Measurements from ENCODE around the gene ACSS3. TPM values are rescaled to one million over a fixed set of nuclear protein-coding genes. Genes with fewer than 3 reads are reported as not detected.

Gene ACSS3, protein sequence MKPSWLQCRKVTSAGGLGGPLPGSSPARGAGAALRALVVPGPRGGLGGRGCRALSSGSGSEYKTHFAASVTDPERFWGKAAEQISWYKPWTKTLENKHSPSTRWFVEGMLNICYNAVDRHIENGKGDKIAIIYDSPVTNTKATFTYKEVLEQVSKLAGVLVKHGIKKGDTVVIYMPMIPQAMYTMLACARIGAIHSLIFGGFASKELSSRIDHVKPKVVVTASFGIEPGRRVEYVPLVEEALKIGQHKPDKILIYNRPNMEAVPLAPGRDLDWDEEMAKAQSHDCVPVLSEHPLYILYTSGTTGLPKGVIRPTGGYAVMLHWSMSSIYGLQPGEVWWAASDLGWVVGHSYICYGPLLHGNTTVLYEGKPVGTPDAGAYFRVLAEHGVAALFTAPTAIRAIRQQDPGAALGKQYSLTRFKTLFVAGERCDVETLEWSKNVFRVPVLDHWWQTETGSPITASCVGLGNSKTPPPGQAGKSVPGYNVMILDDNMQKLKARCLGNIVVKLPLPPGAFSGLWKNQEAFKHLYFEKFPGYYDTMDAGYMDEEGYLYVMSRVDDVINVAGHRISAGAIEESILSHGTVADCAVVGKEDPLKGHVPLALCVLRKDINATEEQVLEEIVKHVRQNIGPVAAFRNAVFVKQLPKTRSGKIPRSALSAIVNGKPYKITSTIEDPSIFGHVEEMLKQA
- total RNA-seq (2022), result 0.70 and 0.95 TPM in 2 replicates
- percentile 20 among the genes with signal in this experiment for Bru-seq, nascent RNA
- BruChase-seq, experiment 1, labeled RNA remaining after a 2-hour chase, result percentile 16 among the genes with signal in this experiment
- percentile 17 among the genes with signal in this experiment for BruChase-seq, experiment 2, labeled RNA remaining after a 6-hour chase
- long read RNA-seq, result 0 reads

- H3K9me3 ChIP-seq, result no peaks in the 10 kb centered on the region
- Mint-ChIP-seq H3K4me3 (ENCODE audit: unreplicated experiment) (no peak within 1 kb of the TSS), H3K27ac (ENCODE audit: unreplicated experiment) (no peak within 1 kb of the TSS), H3K4me1 (ENCODE audit: low read depth, unreplicated experiment) (peaks cover 17% of the 10 kb centered on the region), H3K36me3 (ENCODE audit: insufficient read depth, unreplicated experiment) (no peaks in the 10 kb centered on the region), H3K9me3 (ENCODE audit: unreplicated experiment) (no peaks in the 10 kb centered on the region), H3K27me3 (ENCODE audit: insufficient read depth, unreplicated experiment) (no peaks in the 10 kb centered on the region)
- BruUV-seq (replicated peaks), result no TSS peak
- H3K36me3 ChIP-seq (ENCODE audit: control insufficient read depth, insufficient read depth, low read length), result no peaks in the 10 kb centered on the region
- no peak for DNase-seq
- intact Hi-C loops (cut with micrococcal nuclease; ENCODE audit: unreplicated experiment), result no loop called here
- H3K4me1 ChIP-seq, result no peaks in the 10 kb centered on the region
- H3K4me3 ChIP-seq (ENCODE audit: low read depth, low read length), result no peak within 1 kb of the TSS
- POLR2A ChIA-PET, result no interaction called here
- no peaks in the 10 kb centered on the region for H3K27me3 ChIP-seq (replicated peaks; ENCODE audit: control insufficient read depth, insufficient read depth, low read length)
- CTCF ChIA-PET, result no interaction called here
- TF ChIP-seq CTCF (IDR thresholded peaks at IDR 0.05; ENCODE audit: insufficient read depth in 1 of 2, low read depth in 1 of 2, low read length in 1 of 2, severe bottlenecking in 1 of 2, unreplicated experiment in 1 of 2), result no peak
These were observed at the start of gene ACSS3 for GRCh38 chr12:81077686-81078441. Gene ACSS3 (plus strand): TSS chr12:81078079. CDS start chr12:81078121, 42 bp downstream.

DNA sequence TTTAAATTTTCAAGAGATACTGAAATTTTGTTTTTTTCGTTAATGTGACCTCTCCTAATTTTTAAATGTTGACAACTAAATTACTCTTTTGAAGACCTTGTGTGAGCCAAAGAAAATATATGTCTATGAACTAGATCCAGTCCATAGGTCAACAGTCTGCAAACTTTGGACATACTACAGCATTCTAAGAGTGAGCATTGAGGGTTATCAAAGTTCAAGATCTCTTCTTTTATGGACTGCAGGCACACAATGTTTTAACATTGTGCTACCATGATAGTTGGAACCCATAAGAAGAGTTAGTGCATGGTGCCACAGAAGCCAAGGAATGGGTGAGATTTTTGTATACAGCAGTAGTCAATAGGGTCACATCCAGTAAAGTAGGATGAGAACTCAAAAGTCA is 43.0 kb upstream of the ACSS3 start:
- ChIA-PET POLR2A (no interaction called here), CTCF (no interaction called here)
- BruUV-seq (replicated peaks), result no TSS peak
- no peaks in the 10 kb centered on the region for H3K9me3 Mint-ChIP-seq (ENCODE audit: unreplicated experiment)
- Histone ChIP-seq H3K4me1 (peaks cover 7% of the 10 kb centered on the region; the same call in 1 of the 2 replicates), H3K36me3 (ENCODE audit: control insufficient read depth, insufficient read depth, low read length) (no peaks in the 10 kb centered on the region), H3K9me3 (no peaks in the 10 kb centered on the region), H3K27me3 (replicated peaks; ENCODE audit: control insufficient read depth, insufficient read depth, low read length) (no peaks in the 10 kb centered on the region), H3K4me3 (ENCODE audit: low read depth, low read length) (no peak overlapping the region)
- H3K4me1 Mint-ChIP-seq (ENCODE audit: low read depth, unreplicated experiment), result no peaks in the 10 kb centered on the region
- no peaks in the 10 kb centered on the region for H3K36me3 Mint-ChIP-seq (ENCODE audit: insufficient read depth, unreplicated experiment)
- H3K27ac Mint-ChIP-seq (ENCODE audit: unreplicated experiment), result no peak overlapping the region
- H3K4me3 Mint-ChIP-seq (ENCODE audit: unreplicated experiment), result no peak overlapping the region
- intact Hi-C loops (cut with micrococcal nuclease; ENCODE audit: unreplicated experiment), result no loop called here
- H3K27me3 Mint-ChIP-seq (ENCODE audit: insufficient read depth, unreplicated experiment), result no peaks in the 10 kb centered on the region
- TF ChIP-seq CTCF (IDR thresholded peaks at IDR 0.05; ENCODE audit: insufficient read depth in 1 of 2, low read depth in 1 of 2, low read length in 1 of 2, severe bottlenecking in 1 of 2, unreplicated experiment in 1 of 2), result no peak
- no peak for DNase-seq

DNA sequence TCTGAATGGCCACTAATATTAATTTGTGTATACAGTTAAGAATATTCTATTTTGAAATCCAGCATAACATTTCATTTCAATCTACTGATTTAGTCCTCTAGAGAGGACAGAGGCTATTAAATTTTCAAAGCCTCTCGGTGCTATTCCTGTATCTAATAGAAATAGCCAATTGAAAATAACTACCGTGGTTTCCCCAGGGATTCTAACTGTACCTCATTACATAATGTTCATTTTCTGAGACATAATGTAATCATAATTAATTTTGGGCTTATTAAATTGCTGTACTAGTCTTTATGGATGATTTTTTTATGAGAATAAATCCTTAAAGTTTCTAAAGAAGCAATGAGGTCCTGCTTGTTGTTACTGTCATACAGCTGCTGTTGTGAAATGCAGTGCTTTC is 38.6 kb upstream of the ACSS3 start:
- Histone ChIP-seq H3K9me3 (no peaks in the 10 kb centered on the region), H3K4me3 (ENCODE audit: low read depth, low read length) (no peak overlapping the region), H3K4me1 (peaks cover 7% of the 10 kb centered on the region; the same call in 1 of the 2 replicates), H3K27me3 (replicated peaks; ENCODE audit: control insufficient read depth, insufficient read depth, low read length) (no peaks in the 10 kb centered on the region), H3K36me3 (ENCODE audit: control insufficient read depth, insufficient read depth, low read length) (no peaks in the 10 kb centered on the region)
- no peak for DNase-seq
- Mint-ChIP-seq H3K27me3 (ENCODE audit: insufficient read depth, unreplicated experiment) (no peaks in the 10 kb centered on the region), H3K4me1 (ENCODE audit: low read depth, unreplicated experiment) (no peaks in the 10 kb centered on the region), H3K9me3 (ENCODE audit: unreplicated experiment) (no peaks in the 10 kb centered on the region), H3K36me3 (ENCODE audit: insufficient read depth, unreplicated experiment) (no peaks in the 10 kb centered on the region), H3K27ac (ENCODE audit: unreplicated experiment) (no peak overlapping the region), H3K4me3 (ENCODE audit: unreplicated experiment) (no peak overlapping the region)
- POLR2A ChIA-PET, result no interaction called here
- intact Hi-C loops (cut with micrococcal nuclease; ENCODE audit: unreplicated experiment), result no loop called here
- BruUV-seq (replicated peaks), result no TSS peak
- no peak for TF ChIP-seq CTCF (IDR thresholded peaks at IDR 0.05; ENCODE audit: insufficient read depth in 1 of 2, low read depth in 1 of 2, low read length in 1 of 2, severe bottlenecking in 1 of 2, unreplicated experiment in 1 of 2)
- CTCF ChIA-PET, result no interaction called here

Measured in Caco-2 (cell line).